HL-60 (cell line): ENCODE data around the gene CHRNG.

ENCODE experiments used
- GABPA ChIP-seq: IDR thresholded peaks from 2 replicates; pipeline ENCODE4 v1.6.1; 2012; ENCODE audit warnings: low read depth
- POLR2AphosphoS5 ChIP-seq: IDR thresholded peaks from 2 replicates; pipeline ENCODE4 v1.6.1; 2012; ENCODE audit warnings: low read depth
- SPI1 ChIP-seq: IDR thresholded peaks from 2 replicates; pipeline ENCODE4 v1.6.1; 2012; ENCODE audit warnings: low read depth, mild to moderate bottlenecking, borderline replicate concordance
- TF ChIP-seq, protein P1 (sequence below): IDR thresholded peaks from one replicate; pipeline ENCODE4 v1.5.1; 2011; ENCODE audit warnings: low read length, control low read depth, inconsistent platforms; ENCODE audit not compliant: insufficient read depth
- TF ChIP-seq, protein P2 (sequence below): IDR thresholded peaks from 2 replicates; pipeline ENCODE4 v1.6.1; 2012; ENCODE audit warnings: low read depth; ENCODE audit not compliant: insufficient replicate concordance

DNA sequence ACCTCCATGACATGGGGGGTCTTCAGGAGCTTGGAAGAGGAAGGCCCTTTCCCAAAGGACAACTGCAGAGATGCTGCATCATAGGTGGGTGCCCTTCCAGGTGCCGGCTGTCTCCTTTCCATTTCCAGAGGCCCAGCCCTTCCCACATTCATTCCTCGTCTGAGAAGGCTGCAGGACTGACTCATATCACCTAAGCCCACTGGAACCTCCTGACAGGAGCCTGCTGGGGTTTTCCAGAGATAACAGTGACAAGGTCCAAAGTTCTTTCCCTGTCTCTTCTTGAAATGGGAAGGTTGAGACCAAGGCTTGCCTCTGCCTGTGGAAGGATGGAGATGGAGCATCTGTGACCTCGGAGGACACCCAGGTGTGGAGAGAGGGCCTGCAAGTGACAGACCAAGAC lies 22.9 kb upstream of the CHRNG start:
- TF ChIP-seq, protein P1, sequence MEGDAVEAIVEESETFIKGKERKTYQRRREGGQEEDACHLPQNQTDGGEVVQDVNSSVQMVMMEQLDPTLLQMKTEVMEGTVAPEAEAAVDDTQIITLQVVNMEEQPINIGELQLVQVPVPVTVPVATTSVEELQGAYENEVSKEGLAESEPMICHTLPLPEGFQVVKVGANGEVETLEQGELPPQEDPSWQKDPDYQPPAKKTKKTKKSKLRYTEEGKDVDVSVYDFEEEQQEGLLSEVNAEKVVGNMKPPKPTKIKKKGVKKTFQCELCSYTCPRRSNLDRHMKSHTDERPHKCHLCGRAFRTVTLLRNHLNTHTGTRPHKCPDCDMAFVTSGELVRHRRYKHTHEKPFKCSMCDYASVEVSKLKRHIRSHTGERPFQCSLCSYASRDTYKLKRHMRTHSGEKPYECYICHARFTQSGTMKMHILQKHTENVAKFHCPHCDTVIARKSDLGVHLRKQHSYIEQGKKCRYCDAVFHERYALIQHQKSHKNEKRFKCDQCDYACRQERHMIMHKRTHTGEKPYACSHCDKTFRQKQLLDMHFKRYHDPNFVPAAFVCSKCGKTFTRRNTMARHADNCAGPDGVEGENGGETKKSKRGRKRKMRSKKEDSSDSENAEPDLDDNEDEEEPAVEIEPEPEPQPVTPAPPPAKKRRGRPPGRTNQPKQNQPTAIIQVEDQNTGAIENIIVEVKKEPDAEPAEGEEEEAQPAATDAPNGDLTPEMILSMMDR, result no peak
- TF ChIP-seq POLR2AphosphoS5, result no peak
- TF ChIP-seq, protein P2, sequence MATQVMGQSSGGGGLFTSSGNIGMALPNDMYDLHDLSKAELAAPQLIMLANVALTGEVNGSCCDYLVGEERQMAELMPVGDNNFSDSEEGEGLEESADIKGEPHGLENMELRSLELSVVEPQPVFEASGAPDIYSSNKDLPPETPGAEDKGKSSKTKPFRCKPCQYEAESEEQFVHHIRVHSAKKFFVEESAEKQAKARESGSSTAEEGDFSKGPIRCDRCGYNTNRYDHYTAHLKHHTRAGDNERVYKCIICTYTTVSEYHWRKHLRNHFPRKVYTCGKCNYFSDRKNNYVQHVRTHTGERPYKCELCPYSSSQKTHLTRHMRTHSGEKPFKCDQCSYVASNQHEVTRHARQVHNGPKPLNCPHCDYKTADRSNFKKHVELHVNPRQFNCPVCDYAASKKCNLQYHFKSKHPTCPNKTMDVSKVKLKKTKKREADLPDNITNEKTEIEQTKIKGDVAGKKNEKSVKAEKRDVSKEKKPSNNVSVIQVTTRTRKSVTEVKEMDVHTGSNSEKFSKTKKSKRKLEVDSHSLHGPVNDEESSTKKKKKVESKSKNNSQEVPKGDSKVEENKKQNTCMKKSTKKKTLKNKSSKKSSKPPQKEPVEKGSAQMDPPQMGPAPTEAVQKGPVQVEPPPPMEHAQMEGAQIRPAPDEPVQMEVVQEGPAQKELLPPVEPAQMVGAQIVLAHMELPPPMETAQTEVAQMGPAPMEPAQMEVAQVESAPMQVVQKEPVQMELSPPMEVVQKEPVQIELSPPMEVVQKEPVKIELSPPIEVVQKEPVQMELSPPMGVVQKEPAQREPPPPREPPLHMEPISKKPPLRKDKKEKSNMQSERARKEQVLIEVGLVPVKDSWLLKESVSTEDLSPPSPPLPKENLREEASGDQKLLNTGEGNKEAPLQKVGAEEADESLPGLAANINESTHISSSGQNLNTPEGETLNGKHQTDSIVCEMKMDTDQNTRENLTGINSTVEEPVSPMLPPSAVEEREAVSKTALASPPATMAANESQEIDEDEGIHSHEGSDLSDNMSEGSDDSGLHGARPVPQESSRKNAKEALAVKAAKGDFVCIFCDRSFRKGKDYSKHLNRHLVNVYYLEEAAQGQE, result no peak
- no peak for TF ChIP-seq SPI1
- no peak for TF ChIP-seq GABPA
